GM19025 (cell line): ENCODE measurements around the gene LIN54.
"Not testable (repeated sequence)": the region's sequence is repeated elsewhere in the genome, so short reads cannot be mapped to it uniquely, and the experiment has no call there.

Source experiments
- ATAC-seq: cut with Tn5 transposase; IDR thresholded peaks from one replicate; pipeline ENCODE4 v1.9.1; 2021; ENCODE audit warnings: mild to moderate bottlenecking, low read depth, moderate library complexity; ENCODE audit not compliant: unreplicated experiment

The LIN54 gene

DNA sequence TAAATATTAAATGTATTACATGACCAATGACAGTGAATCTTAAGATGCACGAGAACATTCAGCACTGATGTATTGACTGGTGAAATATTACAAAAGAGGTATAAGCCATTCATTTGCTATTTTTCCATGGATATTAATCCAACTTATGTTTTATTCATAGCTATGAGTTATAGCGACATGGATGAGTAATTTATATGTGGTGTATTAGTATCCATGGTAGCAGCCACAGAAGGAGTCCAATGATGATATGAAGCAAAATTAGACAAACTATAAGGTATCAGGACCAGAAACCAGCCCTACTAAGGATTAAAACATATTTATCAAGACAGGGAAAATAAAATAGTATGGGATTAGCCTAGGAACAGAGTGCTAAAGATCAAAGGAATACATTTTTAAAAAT is 59.4 kb downstream of the LIN54 start:
- no peak for ATAC-seq

DNA sequence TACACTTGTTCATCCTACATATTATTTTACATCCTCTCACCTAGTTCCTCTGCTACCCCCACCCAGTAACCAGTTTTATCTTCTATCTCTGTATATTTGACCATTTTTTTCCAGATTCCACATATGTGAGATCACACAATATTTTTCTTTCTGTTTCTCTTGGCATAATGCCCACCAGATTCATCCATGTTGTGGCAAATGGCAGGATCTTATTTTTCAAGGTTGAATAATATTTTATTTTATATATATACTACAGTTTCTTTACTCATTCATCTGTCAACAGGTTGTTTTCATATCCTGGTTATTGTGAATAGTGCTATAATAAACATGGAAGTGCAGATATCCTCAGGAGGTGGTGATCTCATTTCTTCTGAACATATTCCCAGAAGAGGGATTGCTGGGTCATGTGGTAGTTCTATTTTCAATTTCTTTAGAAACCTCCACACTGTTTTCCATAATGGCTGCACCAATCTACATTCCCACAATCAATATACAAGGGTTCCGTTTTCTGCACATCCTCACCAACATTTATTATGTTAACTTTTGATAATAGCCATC is 61.9 kb downstream of the LIN54 start:
- no peak for ATAC-seq

DNA sequence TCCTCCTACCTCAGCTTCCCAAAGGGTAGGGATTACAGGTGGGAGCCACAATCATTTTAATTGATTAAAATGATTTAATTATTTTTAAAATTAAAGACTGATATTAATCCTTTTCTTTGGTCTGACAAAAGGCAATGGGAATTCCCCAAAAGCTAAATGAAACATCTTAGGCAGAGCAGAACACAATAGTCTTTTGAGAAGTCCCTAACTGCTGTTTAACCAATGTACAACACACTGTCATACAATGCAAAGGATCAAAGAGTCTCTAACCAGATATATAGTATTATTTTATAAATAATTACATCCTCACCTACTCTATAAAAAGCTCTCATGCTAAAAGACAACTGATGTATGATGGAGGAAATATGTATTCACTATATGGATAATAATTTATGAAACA is 63.1 kb downstream of the LIN54 start:
- ATAC-seq: no peak

DNA sequence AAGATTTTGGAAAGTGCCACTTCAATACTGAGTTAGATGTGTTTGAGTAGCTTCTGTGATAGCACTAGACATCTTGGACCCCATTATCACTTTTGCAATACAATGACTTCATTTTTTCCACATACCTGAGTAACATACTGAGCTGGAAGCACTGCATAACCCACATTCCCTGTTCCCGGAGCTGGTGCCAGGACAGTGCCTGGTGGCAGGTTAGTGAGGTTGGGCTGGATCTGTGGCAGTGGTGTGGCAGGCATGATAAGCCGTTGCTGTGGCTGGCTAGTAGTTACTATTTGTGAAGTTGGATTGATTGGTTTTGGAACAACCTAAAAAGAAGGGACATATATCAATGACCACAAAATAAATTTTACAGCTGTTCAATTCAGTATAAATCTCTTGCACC is 71.2 kb downstream of the LIN54 start:
- ATAC-seq: no peak

DNA sequence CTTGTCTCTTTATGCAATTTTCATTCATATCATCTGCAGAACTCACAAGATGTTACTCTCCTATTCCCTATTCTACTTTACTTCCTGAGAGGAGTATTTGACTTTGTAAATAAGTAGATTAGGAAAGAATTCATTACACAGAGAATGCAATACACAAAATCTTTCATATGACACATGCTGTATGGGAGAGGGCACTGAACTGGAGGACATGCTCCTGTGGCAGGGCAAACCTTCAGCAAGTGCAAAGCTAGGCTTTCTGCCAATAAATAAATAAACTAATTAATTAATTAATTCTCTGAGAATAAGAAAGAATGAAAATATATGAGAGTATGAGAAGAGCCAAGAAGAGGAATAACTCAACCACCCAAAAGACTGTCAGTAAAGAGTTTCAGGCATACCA is 76.2 kb downstream of the LIN54 start:
- no peak for ATAC-seq

DNA sequence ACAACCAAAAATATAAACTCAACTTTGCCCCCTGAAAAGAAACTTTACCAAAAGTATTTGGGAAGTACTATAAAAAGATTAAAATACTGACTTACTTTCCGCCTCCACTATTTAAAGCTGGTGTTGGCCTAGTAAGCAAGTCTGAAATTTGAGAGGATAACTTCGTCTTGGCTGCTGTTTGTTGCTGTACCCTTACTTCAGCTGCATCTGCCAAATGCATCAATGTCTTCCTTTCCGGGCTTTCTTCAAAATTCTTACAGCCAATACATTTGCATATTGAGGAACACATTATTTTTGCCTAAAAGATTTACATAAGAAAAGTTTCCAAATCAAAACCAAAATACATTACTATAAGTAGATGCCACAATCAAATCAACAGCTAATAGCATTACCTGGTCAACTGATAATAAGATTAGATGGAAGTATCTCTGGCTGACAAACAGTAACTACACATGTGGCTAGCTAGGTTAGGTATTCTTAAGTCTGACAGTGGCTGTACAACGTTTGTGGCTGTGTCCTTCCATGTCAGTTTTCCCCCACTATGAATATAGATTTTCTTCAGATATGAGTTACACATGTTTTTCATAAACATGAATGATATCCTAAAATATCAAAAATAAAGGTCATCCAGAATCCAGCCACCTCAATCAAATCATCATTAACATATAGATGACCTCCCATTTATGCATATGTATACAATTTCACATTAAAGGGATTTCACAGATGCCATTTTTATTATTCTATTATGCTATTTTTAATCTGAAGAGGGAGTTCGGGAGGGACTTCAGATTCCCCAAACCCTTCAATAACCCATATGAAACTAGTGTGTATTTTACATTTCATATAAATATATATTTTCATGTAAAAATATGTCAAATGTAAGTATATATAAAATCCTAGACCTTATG is 79.5 kb downstream of the LIN54 start:
- ATAC-seq: no peak

DNA sequence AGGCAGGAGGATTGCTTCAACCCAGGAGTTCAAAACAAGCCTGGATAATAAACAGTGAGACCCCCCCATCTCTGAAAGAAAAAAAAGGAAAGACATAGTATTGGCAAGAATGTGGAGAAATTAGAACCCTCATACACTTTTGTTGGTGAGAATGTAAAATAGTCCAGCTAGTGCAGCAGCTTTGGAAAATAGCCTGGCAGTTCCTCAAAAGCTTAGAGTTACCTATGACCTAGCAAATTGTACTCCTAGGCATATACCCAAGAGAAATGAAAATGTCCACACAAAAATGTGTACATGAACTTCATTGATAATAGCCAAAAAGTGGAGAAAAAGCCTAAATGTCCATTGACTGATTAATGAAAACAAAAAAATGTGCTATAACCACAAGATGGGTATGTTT is 88.8 kb downstream of the LIN54 start:
- ATAC-seq: no peak

DNA sequence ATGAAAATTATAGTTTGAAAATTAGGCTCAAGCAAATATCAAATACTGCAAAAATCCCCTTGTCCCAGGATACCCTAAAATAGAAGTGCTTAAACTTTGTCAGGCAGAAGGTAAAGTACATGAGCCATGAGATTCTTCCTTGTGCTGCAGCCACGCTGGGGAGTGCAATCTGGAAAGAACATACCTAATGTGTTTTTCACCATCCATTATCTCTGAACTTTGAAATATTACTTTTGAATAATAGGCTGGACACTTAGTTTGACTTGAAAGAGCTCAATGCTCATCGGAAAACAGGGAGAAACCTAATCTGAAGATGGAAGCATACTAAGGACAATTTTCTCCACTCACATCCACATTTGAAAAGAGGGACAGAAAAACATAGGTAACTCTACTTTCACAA is 91.2 kb downstream of the LIN54 start:
- no peak for ATAC-seq

DNA sequence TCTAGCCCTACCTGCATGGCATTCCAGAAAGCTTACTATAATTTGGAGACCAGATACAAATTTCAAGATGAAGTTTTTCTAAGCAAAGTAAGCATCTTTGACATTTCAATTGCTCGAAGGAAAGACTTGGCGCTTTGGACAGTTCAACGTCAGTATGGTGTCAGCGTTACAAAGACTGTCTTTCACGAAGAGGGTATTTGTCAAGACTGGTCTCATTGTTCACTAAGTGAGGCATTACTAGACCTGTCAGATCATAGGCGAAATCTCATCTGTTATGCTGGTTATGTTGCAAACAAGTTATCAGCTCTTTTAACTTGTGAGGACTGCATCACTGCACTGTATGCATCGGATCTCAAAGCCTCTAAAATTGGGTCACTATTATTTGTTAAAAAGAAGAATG is 92.5 kb downstream of the LIN54 start:
- ATAC-seq: no peak

DNA sequence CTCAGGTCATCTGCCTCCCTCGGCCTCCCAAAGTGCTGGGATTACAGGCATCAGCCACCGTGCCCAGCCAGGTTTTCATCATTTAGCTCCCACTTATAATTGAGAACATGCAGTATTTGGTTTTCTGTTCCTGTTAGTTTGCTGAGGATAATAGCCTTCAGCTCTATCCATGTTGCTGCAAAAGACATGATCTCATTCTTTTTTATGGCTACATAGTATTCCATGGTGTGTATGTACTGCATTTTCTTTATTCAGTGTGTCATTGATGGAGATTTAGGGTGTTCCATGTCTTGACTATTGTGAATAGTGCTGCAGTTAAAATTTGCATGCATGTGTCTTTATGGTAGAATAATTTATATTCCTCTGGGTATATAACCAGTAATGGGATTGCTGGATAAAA is 96.7 kb downstream of the LIN54 start:
- ATAC-seq: not testable (repeated sequence)

DNA sequence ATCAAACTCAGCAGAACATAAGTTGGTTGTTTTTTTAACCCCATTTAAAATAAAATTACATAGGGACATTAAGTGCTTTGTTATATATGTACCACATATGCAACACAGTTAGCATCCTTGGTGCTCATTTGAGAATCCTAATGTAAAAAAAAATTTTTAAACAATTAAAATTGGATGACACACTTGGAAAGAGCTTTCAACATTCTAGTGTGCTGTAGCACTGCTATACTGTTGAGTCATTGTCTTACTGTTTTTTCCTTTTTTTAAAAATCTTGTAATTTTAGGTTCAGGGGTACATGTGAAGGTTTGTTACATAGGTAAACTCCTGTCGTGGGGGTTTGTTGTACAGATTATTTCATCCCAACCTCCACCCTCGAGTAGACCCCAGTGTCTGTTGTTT is 97.3 kb downstream of the LIN54 start:
- ATAC-seq: no peak

DNA sequence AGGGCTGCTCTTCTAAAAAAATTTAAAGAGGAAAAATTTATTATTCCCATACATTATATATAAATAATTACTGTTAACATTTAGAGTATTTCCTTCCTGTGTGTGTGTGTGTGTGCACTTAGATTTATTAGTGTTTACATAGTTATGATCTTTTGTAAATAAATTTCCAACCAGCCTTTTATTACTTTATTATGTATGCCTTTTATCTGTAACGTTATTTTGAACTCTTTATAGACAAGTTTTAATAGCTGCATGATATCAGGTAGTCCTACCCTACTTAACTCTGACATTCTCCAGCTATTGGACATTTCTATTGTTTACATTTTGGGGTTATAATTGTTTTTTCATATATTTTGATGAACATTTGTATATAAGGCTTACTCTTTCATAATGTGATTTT is 101.3 kb downstream of the LIN54 start:
- ATAC-seq: no peak

DNA sequence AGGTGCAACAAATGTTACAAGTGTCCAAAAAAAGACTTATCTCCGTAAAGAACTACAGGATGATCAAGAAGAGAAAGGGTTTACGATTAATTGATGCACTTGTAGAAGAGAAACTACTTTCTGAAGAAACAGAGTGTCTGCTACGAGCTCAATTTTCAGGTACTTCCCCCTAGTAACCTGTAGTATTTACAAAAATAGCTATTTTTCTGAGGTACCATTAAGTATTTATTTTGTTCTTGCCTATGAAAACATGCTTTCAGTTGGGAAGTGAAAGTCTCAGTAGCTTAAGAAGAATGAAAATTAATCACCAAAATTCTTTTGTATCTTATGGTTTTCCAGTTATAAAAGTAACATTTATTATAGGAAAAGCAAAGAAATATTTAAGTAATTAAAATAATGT is 104.2 kb downstream of the LIN54 start:
- ATAC-seq: no peak

DNA sequence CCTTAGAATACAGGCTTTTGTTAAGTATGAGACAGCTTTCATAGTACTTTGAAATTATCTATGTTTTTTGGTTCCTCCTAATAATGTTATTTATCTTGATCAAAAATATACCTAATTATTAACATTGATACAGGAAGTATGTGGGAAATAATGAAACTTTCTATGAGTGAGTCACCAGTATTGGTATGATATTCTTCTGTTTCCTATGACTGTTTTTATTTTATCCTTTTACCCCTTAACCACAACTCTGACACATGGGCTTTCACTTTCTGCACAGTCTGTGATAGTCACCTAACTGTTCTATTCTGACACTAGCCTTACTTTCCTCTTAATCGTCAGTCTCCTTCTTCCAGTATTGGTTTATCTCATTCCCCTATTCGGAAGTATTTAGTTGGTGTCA is 105.4 kb downstream of the LIN54 start:
- peak; percentile 33 for ATAC-seq

DNA sequence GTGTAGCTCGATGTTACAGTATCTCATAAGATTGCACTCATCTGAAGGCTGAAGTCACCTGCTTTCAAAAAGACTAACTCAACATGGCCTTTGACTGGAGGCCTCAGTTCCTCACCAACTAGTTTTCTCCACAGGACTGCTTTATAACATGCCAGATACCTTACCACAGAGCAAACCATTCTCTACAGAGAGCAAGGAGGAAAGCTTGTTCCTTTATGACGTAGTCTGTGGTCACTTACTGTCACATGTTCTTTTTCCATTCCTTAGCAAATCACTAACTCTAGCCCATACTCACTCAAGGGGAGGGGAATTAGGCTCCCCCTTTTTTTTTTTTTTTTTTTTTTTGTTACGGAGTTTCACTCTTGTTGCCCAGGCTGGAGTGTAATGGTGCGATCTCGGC is 106.9 kb downstream of the LIN54 start:
- ATAC-seq: no peak

DNA sequence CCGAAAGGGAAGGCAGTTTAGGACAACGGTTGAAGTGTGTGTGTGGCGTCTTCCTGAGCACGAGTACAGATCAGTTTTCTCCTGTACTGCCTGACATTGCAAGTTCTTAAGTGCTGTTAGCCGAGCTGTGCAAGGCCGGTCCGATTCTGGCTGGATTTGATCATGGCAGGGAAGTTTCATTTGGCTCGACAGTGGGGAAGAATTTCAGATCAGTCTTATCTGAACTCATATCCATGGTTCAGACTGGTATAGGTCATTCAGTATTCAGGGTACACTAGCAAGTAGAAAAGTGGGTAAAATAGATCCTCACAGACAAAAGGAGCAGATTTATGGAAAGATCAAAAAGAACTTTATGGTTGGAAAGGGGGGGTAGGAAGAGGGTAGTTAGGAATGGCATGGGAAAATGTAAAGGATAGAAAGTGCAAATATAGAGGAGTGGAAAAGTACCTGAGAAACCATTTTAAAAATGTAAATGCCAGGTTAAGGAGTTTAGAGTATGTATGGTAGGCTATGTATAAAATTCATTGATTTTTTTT is 109.4 kb downstream of the LIN54 start:
- no peak for ATAC-seq

DNA sequence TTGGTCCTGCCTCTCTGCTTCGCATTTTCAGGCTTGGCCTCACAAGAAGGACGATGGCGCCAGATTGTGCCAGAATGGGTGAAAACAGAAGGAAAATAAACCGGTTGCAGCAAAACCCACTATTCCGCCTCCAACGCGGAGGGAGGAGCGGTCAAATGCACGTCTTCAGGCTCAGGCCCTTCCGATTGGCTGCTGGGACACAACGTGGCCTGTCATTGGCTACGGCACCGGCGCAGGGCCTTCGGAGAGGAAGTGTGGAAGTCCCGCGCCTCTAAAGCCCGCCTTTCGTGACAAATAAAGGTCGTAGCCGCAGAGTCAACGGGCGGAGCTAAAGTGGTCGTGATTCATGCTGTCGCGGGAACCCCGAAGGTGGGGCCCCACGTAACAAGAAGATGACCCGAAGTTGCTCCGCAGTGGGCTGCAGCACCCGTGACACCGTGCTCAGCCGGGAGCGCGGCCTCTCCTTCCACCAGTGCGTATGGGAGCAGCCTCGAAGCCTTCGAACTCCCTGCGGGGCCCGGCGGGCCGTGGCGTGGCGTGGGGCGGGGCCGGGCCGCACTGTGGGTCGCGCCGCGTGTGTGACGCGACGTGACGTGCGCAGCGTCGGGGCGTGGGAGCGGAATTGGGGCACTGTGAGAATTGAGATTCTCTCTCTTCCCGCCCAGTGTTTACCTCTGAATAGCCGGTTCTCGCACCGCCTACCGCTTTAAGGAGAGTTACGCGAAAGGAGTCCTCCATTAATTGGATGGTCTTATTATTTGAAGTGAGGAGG is 110.0 kb downstream of the LIN54 start, which contains the start of gene THAP9:
Gene THAP9, plus strand, starts transcription at position 325 of the 772 bp plus-strand sequence. Its CDS starts 68 bp downstream, at position 393.
- peak; percentile 89 for ATAC-seq

DNA sequence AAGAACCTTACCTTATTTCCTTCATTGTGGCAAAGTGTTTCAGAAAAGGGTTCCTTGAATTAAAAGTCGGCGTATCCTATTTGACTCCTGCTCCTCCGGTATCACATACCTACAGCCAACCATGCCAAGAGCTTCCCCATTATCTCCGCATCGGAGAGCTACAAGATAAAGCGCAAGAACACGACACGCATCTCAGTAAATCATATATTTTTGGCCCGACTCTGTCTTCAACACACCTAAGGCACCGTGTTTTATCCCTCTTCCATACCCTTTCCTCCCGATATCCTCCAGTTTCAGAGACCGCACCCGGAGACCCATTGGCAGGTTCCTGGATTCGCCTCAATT is 110.6 kb downstream of the LIN54 start:
- ATAC-seq: no peak

DNA sequence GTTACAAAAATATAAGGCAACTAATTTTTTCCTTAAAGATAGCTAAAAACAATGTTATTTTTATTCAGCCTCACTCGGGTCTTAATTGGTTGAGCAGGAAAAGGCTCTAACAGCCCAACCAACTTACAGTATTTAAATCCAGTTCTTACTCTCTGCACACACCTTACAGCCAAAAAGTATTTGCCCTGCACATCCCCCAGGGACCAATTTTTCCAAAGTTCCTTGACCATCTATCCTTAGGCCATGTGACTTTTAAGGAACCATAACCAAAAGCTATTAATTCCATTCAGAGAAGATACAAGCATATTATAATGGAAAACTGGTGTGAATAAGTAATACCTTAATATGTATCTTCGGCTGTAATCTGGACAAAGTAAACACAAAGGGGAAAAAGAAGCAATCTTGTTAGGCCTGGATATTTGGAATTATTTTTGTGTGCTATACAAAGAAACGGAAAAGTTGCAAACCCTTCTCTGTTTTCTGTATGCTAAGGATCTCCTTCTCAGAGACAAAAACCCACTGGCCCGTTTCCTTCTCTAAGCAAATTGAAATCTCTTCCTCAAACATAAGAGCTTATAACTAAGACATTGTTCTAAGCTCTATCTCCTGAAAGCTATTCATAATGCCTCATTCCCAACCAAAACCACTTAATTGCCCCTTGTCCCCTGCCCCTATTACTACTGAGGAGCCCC is 111.1 kb downstream of the LIN54 start:
- ATAC-seq: no peak

DNA sequence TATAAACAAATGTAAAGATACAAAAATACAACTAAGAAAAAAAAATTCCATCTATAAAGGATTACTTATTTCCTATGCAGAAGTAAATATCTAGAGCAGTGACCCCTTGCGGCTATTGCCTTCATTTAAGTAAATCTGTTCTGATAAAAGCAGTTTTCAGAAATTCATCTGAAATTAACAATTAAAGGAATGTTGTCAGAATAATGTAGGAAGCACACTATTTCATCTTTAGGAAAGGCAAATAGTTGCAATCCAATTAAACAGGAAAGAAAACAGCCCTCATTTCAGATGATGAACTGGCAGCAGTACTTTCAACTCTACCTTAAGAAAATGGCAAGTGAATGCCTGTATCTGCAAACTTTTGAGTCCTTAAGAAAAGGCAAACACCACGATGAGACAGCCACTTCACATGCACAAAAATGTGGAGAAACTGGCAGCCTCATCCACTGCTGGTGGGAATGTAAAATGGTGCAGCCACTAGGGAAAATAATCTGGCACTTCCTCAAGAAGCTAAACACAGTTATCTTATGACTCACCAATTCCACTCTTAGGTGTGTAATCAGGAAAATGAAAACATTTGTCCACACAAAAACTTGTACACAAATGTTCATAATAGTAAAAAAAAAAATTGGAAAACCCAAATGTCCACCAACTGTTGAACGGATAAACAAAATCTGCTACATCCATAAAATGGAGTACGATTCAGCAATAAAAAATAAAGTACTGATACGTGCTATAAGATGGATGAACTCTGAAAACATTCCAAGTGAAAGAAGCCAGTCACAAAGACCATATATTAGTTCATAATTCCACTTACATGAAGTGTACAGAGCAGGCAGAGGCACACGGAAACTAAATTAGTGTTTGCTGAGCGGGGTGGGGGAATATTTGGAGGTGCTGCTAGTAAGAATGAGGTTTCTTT is 112.0 kb downstream of the LIN54 start:
- no peak for ATAC-seq
